ENCODE results near the gene AMZ2.
"Not testable (repeated sequence)": the region's sequence is repeated elsewhere in the genome, so short reads cannot be mapped to it uniquely, and the experiment has no call there.

Gene AMZ2, protein sequence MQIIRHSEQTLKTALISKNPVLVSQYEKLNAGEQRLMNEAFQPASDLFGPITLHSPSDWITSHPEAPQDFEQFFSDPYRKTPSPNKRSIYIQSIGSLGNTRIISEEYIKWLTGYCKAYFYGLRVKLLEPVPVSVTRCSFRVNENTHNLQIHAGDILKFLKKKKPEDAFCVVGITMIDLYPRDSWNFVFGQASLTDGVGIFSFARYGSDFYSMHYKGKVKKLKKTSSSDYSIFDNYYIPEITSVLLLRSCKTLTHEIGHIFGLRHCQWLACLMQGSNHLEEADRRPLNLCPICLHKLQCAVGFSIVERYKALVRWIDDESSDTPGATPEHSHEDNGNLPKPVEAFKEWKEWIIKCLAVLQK

GRCh38 chr17:68247445-68248198, at the start of gene AMZ2:
Gene AMZ2 (plus strand): TSS chr17:68248043. CDS start chr17:68250188, 2,145 bp downstream.
- in situ Hi-C loops (cut with MboI; ENCODE audit: low sequenced_read_pairs), result no loop called here

DNA sequence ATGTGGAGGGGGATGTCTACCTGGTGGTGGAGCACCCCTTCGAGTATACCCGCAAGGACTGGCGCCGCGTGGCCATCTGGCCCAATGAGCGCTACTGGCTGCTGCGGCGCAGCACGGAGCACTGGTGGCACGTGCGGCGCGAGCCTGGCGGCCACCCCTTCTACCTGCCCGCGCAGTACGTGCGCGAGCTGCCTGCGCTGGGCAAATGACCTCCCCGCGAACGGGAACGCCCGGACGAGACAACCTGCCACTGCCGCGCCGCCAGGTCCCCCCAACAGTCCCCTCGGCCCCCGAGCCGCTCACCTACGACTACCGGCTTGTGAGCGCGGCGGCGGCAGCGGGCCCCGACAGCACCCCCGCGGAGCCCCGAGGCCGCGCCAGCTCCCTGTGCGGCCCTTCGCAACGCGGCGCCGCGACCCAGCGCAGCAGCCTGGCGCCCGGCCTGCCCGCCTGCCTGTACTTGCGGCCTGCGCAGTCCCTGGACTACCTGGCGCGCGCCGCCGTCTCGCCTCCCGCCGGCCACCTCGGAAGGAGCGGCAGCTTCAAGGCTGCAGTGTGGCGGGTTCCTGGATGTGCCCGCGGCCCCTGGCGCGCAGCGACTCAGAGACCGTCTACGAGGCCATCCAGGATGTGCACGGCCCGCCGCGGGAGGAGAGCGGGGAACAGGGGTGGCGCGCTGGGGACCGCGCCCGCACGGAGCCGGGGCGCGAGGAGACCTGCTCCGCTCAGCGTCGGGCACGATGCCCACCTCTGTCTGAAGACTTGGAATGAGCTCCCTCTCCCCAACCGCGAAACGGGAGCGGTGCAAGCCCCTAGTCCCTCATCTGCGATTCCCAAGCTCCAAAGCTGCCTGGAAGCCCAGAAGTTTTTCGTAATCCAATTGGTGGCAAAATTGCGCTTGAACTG, 48.7 kb upstream of the AMZ2 start:
- in situ Hi-C loops (cut with MboI; ENCODE audit: low sequenced_read_pairs), result no loop called here

GRCh38 chr17:68199837-68200688, 47.8 kb upstream of the AMZ2 start:
- in situ Hi-C loops (cut with MboI; ENCODE audit: low sequenced_read_pairs), result no loop called here

DNA sequence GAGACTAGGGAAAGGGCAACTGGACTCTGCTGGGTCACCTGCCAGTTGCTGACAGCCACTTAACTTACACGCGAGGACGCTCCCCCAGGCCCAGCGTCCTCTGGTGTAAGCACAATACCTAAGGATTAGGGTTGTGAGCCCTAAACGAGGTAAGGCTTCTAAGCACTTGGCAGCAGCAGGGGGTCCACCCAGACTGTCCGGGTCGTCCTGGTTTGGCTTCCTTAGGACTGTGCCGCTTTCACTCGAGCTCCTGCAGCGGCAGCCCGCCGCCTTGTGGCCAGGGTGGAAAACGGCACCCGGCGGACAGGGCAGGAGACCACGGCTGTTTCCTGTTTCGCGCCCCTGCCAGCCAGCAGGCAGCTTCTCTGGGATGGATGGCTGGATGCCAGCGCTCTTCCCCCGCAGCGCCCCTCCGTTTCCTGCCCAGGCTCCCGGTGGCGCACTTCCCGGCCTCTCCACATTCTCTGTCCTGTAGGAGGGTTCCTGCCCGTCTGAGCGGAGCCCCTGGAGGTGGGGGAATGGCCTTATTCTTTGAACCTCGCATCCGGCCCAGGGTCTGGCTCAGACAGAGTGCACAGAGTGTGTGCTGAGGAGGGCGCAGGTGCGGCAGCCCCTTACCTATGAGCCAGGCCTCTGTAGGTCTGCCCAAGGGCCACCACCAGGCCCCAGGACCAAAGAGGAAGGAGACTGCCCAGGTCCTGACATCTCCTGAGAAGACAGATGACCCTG, 47.0 kb upstream of the AMZ2 start:
- in situ Hi-C loops (cut with MboI; ENCODE audit: low sequenced_read_pairs), result no loop called here

DNA sequence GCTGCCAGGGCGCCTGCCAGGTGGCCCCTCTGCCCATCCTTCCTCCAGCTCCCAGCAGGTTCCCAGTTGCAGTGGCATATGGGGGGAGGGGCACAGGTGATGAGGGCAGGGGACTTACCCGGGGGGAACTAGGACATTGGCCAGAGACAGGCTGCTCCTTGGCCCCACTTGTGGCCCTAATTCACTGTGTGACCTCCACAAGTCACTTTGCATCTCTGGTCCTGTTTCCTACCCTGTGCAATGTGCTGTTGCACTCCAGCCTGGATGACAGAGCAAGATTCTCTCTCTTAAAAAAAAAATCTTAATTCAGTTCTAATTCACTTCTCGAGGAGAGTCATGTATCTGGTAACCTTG, 46.4 kb upstream of the AMZ2 start:
- in situ Hi-C loops (cut with MboI; ENCODE audit: low sequenced_read_pairs), result not testable (repeated sequence)

DNA sequence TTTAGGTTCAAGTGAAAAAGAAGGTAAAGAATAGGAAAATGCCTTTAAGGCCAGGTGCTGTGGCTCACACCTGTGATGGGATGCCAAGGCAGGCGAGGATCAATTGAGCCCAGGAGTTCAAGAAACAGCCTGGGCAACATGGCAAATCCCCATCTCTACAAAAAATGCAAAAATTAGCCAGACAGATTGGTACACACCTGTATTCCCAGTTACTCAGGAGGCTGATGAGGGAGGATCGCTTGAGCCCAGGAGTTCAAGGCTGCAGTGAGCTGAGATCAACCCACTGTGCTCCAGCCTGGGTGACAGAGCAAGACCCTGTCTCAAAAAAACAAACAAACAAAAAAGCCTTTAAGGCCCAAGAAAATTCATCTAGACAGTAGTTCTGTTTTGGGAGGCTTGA, 45.5 kb upstream of the AMZ2 start:
- in situ Hi-C loops (cut with MboI; ENCODE audit: low sequenced_read_pairs), result not testable (repeated sequence)

- in situ Hi-C loops (cut with MboI; ENCODE audit: low sequenced_read_pairs), result no loop called here
Observed at GRCh38 chr17:68204736-68205135, 43.1 kb upstream of the AMZ2 start.

DNA sequence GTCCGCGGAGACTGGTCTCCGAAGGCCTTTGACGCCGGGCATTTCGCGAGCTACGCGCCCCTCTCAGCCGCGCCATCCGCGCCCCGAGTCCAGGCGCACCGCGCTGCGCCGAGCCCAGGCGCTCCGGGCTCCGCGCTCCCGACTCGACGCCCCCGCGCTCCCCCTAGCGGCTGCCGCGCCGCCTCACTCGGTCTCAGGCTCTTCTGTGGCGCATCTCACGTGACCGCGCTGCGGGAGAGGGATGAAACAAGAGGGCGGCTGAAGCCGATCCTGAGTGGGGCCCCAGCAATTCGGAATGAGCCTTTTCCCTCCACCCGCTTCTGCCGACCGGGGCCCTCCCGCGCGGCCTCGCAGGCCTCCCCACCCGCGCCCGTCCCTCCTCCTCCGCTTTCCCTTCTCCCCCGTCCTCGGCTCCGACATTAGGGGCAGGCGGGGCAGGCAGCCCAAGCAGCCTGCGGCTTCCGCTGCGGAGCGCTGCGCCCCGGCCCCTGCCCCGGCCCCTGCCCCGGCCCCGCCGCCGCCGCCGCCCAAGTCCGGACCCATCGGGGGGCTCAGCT, 42.5 kb upstream of the AMZ2 start:
- in situ Hi-C loops (cut with MboI; ENCODE audit: low sequenced_read_pairs), result no loop called here

DNA sequence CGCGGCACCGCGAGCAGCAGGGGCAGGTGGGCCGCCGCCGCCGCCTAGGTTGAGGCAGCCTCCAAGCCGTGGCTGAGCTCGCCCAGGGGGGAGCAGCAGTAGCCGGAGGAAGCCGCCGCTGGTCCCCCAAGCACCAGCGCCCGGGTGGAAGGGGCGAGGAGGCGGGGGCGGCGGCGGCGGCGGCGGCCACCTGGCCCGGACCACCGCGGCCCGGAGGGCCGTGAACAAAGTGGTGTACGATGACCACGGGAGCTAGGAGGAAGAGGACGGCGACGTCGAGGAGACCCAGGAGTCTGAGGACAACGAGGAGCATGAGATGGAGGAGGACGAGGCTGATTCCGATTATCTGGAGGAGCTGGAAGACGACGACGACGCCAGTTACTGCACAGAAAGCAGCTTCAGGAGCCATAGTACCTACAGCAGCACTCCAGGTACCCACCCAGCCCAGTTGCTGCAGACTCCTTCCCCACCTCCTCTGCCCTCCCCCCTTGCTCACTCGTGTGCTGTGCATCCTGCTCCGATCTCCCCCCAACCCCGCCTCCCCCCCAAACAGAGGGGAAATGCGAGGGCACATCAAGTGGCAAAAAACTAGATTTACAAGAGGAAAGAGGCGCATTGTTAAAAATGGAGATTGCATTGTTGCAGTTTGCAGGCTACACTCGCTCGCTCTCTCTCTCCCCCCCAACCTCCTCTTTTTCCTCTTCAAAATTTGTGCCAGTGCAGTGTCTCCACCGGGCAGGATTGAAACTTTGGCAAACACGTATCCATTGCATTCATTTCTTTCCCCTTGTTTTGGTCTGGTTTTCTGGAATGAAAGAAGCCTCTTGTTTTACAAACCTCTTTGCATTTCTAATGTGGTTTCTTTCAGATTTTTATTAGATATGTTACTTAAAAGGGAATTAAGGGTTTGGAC, 41.8 kb upstream of the AMZ2 start:
- in situ Hi-C loops (cut with MboI; ENCODE audit: low sequenced_read_pairs), result no loop called here

DNA sequence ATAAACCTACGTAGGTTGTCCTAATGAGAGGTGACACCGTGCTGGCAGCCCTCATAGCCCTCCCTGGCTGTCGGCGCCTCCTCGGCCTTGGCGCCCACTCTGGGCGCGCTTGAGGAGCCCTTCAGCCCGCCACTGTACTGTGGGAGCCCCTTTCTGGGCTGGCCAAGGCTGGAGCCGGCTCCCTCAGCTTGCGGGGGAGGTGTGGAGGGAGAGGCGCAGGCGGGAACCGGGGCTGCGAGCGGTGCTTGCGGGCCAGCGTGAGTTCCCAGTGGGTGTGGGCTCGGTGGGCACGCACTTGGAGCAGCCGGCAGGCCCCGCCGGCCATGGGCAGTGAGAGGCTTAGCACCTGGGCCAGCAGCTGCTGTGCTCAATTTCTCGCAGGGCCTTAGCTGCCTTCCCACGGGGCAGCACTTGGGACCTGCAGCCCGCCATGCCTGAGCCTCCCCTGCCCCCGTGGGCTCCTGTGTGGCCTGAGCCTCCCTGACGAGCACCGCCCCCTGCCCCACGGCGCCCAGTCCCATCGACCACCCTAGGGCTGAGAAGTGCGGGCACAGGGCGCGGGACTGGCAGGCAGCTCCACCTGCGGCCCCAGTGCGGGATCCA, 40.1 kb upstream of the AMZ2 start:
- in situ Hi-C loops (cut with MboI; ENCODE audit: low sequenced_read_pairs), result no loop called here

DNA sequence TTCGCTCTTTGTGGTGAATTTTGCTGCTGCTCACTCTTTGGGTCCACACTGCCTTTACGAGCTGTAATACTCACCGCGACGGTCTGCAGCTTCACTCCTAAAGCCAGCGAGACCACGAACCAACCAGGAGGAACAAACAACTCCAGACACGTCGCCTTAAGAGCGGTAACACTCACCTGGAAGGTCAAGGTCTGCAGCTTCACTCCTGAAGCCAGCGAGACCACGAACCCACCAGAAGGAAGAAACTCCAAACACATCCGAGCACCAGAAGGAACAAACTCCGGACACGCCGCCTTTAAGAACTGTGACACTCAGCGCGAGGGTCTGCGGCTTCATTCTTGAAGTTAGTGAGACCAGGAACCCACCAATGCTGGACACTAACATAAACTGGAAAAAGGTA, 39.2 kb upstream of the AMZ2 start:
- in situ Hi-C loops (cut with MboI; ENCODE audit: low sequenced_read_pairs), result not testable (repeated sequence)

DNA sequence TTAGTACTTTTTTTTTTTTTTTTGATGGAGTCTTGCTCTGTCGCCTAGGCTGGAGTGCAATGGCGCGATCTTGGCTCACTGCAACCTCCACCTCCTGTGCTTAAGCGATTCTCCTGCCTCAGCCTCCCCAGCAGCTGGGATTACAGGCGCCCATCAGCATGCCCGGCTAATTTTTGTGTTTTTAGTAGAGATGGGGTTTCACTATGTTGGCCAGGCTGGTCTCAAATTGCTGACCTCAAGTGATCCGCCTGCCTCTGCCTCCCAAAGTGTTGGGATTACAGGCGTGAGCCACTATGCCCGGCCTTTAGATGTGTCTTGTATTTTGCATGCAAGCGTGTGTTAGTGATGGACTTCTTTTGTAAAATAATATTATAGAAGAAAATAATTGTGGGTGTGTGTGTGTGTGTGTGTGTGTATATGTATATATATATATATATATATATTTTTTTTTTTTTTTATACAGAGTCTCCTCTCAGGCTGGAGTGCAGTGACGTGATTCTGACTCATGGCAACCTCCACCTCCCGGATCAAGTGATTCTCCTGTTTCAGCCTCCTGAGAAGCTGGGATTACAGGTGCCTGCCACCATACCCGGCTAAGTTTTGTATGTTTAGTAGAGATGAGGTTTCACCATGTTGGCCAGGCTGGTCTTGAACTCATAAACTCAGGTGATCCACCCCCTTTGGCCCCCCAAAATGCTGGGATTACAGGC, 38.5 kb upstream of the AMZ2 start:
- in situ Hi-C loops (cut with MboI; ENCODE audit: low sequenced_read_pairs), result not testable (repeated sequence)

- in situ Hi-C loops (cut with MboI; ENCODE audit: low sequenced_read_pairs), result no loop called here
Observed at GRCh38 chr17:68210570-68211315, 37.1 kb upstream of the AMZ2 start.

DNA sequence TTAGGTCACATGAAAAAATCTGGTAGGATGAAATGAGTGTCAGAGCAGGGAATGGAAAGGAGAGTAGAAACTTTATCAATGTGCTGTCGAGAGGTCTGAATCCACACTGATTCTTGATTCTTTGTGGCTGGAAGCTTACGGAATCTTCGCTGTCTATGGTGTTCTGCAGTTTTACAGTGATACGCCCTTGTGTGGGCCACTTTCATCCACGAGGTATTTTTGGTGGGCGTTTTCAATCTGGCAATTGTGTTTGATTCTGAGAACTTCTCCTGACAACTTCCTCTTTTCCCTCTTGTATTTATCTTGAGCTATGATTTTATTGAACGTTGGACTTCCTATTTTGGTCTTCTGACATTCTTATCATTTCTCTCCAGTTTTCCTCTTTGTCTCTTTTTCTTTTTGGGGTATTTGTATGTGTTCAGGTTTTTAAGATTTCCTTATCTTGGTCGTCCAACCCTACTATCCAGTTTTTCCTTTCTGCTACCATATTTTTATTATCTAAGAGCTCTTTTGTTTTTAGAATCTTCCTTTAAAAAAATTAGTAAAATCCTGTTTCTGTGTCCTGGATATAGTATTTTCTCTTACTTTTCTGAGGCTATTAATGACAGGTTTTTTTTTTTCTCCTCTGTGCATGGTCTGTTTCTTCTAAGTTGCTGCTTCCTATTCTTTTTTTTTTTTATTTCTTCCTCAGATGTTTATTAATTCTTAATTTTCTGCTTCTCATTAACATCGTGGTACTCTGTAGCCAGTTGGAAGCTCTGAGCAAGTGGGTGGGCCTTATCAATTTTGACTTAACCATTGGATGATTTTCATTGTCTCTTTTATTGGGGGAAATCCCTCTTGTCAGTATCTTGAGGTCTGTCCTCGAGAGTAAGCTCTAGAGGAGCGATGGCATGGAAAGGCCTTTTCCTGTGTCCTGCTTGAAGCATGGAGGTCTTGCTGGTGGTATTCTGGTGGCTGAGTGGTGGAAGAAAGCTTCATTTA, 34.1 kb upstream of the AMZ2 start:
- in situ Hi-C loops (cut with MboI; ENCODE audit: low sequenced_read_pairs), result not testable (repeated sequence)

DNA sequence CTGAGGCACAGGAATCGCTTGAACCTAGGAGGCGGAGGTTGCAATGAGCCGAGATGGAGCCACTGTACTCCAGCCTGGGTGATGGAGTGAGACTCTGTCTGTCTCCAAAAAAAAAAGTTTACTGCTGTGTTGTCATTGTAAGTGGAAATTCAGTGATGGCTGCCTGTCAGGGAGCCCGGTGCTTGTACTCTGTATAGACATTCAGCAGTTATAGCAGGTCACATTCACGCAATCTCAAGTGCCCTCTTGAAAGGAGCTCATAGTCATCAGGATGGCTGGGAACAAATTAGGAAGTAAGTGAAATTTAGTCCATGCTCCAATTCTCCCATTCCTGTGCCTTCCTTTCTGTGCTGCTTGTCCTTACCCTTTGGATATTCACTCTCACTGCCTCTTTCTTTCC, 32.4 kb upstream of the AMZ2 start:
- in situ Hi-C loops (cut with MboI; ENCODE audit: low sequenced_read_pairs), result not testable (repeated sequence)

DNA sequence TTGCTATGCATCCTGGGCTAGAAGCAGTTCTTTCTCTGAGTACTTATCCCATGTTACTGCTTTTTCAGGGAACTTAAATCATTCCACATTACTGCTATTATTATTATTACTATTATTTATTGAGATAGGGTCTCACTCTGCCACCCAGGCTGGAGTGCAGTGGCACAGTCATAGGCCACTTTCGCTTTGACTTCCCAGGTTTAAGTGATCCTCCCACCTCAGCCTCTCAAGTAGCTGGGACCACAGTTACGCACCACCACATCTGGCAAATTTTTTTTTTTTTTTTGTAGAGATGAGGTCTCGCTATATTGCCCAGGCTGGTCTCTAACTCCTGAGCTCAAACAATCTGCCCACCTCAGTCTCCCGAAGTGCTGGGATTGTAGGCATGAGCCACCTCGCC, 28.4 kb upstream of the AMZ2 start:
- in situ Hi-C loops (cut with MboI; ENCODE audit: low sequenced_read_pairs), result not testable (repeated sequence)

Data from HL-60/S4 treated with retinoic acid at 250 ng/mL for 4 days and 3 days (cell line).